K562 (cell line): ENCODE data around the gene RASSF1. TPM values are rescaled to one million over a fixed set of nuclear protein-coding genes. Genes with fewer than 3 reads are reported as not detected.

Source experiments
- CTBP1 ChIP-seq: fragments of 450-650 bp; IDR thresholded peaks from 2 replicates; pipeline ENCODE4 v1.6.1; 2016; ENCODE audit warnings: borderline replicate concordance
- HSF4 ChIP-seq: fragments of 250-450 bp; sonication (Bioruptor Pico); IDR thresholded peaks from 2 replicates; pipeline ENCODE4 v2.1.2; 2022; ENCODE audit warnings: mild to moderate bottlenecking, moderate library complexity, borderline replicate concordance
- MCM2 ChIP-seq: fragments of 450-650 bp; IDR thresholded peaks from 2 replicates; pipeline ENCODE4 v1.6.1; 2017; ENCODE audit warnings: low read depth, mild to moderate bottlenecking
- NCOA1 ChIP-seq: fragments of 450-650 bp; IDR thresholded peaks from 2 replicates; pipeline ENCODE4 v1.6.1; 2016; ENCODE audit warnings: low read depth
- NR2C2 ChIP-seq, 2 experiments: fragments of 200-800 bp in 1 of 2; sonication (Bioruptor generic) in 1 of 2; sonication (generic) in 1 of 2; formaldehyde crosslinking in 1 of 2; IDR thresholded peaks; 2 replicates each; pipeline versions ENCODE4 v1.6.1 to v1.8.0; 2016 to 2022; ENCODE audit warnings: mild to moderate bottlenecking in 1 of 2, missing compliant biosample characterization in 1 of 2, missing genetic modification characterization in 1 of 2, missing genetic modification reagents in 1 of 2
- NRF1 ChIP-seq, 2 experiments: fragments of 450-650 bp; IDR thresholded peaks in 1 of 2; conservative IDR thresholded peaks in 1 of 2; 2 replicates each; pipeline ENCODE4 v1.6.1; 2014; ENCODE audit warnings: mild to moderate bottlenecking in 2 of 2
- PPARD ChIP-seq: fragments of 250-450 bp; sonication (Bioruptor Pico); IDR thresholded peaks from 2 replicates; pipeline ENCODE4 v1.8.0; 2022; ENCODE audit warnings: inconsistent platforms, mild to moderate bottlenecking, moderate library complexity
- PRPF4 ChIP-seq: fragments of 200-400 bp; formaldehyde crosslinking; IDR thresholded peaks from one replicate; pipeline ENCODE4 v1.6.1; 2017; ENCODE audit warnings: low read length, low read depth, mild to moderate bottlenecking; ENCODE audit not compliant: insufficient read depth, poor library complexity, severe bottlenecking
- RBM17 ChIP-seq: fragments of 200-400 bp; formaldehyde crosslinking; IDR thresholded peaks from 2 replicates; pipeline ENCODE4 v1.6.1; 2017; ENCODE audit warnings: low read depth, mild to moderate bottlenecking, low read length, borderline replicate concordance
- SMARCA4 ChIP-seq: fragments of 450-650 bp; IDR thresholded peaks from 2 replicates; pipeline ENCODE4 v1.6.1; 2016
- ZNF280B ChIP-seq: fragments of 250-450 bp; sonication (Bioruptor Pico); IDR thresholded peaks from 2 replicates; pipeline ENCODE4 v1.5.1; 2021; ENCODE audit warnings: mild to moderate bottlenecking
- ZNF408 ChIP-seq: fragments of 250-450 bp; sonication (Bioruptor Pico); IDR thresholded peaks from 2 replicates; pipeline ENCODE4 v1.4.0; 2020; ENCODE audit warnings: low read depth, mild to moderate bottlenecking, moderate library complexity
- polyA plus RNA-seq, 8 experiments: library from polyadenylated mRNA; depleted of rRNA in 4 of 8; stranded (reverse) in 5 of 8; unstranded in 3 of 8; fragments of >200 nt; fragmentation: Nextera tagmentation in 2 of 8; fragmentation: Illumina TruSeq in 1 of 8; extraction: Ambion mirVana in 2 of 8; extraction: Trizol in 1 of 8; gene quantifications; 2 replicates each; pipeline versions ENCODE4 v1.2.1 to v1.2.3, GENCODE V29; 2011 to 2014; ENCODE audit warnings: inconsistent platforms in 1 of 8, missing spikeins in 1 of 8
- total RNA-seq, 7 experiments: library from RNA; depleted of rRNA in 6 of 7; stranded (reverse); fragments of >200 nt in 6 of 7; fragmentation: Illumina TruSeq in 2 of 7; extraction: Trizol in 2 of 7; gene quantifications; 2 replicates each; pipeline versions ENCODE4 v1.2.1 to v1.2.3, GENCODE V29; 2011 to 2021; ENCODE audit warnings: low replicate concordance in 1 of 7
- TF ChIP-seq, protein P1 (sequence below): fragments of 250-450 bp; sonication (Bioruptor Pico); IDR thresholded peaks from 2 replicates; pipeline ENCODE4 v1.8.0; 2022; ENCODE audit warnings: inconsistent platforms
- TF ChIP-seq, protein P2 (sequence below): fragments of 250-450 bp; sonication (Bioruptor Pico); IDR thresholded peaks from 2 replicates; pipeline ENCODE4 v1.4.0; 2020
- TF ChIP-seq, protein P3 (sequence below): sonication (generic); formaldehyde crosslinking; IDR thresholded peaks from 2 replicates; pipeline ENCODE4 v1.8.1; 2022; ENCODE audit warnings: missing genetic modification reagents

Gene RASSF1
- total and polyA plus RNA-seq, 9 of the 15 experiments (the other 6 are each of a cell fraction or from before 2014, with no cell fraction given), result 3.6 to 57.1 (median 24.6) TPM

DNA sequence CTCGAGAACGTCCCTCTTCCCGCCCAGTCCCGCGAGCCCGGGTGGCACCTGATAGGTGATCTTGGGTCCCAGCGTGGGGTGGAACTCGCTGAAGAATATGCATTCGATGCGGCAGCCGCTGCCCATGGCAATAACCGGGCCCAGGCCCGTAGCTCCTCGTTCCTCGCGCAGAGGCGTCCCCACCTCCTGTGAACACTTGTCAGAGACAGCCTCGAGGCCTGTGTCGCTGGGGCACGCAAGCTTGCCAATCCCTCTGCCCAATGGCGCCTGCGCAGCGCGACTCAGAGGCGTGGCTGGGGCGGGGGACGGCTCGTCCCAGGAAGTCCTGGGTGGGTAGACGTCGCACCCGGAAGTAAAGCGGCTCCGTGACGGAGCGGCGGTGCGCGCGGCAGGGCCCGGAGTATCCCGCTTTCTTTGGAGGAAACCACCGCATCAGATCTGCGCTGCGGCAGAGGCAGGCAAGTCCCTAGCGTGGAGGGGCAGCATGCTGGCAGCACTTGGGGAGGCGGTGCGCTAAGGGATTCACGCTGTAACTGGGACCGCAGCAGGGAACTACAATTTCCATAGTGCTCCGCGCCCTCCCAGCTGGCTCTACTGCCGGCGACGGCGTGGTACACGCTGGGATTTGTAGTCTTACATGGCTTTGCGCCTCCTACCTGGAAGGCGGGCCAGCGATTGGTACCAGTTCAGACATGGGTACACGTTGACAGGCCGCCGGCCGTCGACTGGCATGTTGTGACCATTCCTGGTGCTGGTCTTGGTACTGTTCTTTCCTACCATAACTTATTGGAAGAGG, 10.1 kb upstream of the RASSF1 start, which contains the start of the genes CYB561D2 and NPRL2 (continued):
- no peak for TF ChIP-seq PPARD (CRISPR knock-in tag)
- TF ChIP-seq CTBP1, result peak; percentile 13; the same call in 1 of the 2 replicates
- TF ChIP-seq, protein P1, sequence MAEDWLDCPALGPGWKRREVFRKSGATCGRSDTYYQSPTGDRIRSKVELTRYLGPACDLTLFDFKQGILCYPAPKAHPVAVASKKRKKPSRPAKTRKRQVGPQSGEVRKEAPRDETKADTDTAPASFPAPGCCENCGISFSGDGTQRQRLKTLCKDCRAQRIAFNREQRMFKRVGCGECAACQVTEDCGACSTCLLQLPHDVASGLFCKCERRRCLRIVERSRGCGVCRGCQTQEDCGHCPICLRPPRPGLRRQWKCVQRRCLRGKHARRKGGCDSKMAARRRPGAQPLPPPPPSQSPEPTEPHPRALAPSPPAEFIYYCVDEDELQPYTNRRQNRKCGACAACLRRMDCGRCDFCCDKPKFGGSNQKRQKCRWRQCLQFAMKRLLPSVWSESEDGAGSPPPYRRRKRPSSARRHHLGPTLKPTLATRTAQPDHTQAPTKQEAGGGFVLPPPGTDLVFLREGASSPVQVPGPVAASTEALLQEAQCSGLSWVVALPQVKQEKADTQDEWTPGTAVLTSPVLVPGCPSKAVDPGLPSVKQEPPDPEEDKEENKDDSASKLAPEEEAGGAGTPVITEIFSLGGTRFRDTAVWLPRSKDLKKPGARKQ (CRISPR knock-in tag), result no peak
- TF ChIP-seq MCM2, result no peak
- TF ChIP-seq NR2C2 (CRISPR knock-in tag; IDR thresholded peaks at IDR 0.05), result peak; percentile 88
- TF ChIP-seq NR2C2 (tag; IDR thresholded peaks at IDR 0.05), result peak; percentile 98
- no peak for TF ChIP-seq SMARCA4
- no peak for TF ChIP-seq PRPF4
- TF ChIP-seq ZNF408 (CRISPR knock-in tag), result no peak
- TF ChIP-seq HSF4 (CRISPR knock-in tag), result no peak
- peak; percentile 94 to 96 for TF ChIP-seq NRF1 (conservative IDR thresholded peaks at IDR 0.05 in 1 of 2, IDR thresholded peaks at IDR 0.05 in 1 of 2)
- no peak for TF ChIP-seq NCOA1
- TF ChIP-seq, protein P2, sequence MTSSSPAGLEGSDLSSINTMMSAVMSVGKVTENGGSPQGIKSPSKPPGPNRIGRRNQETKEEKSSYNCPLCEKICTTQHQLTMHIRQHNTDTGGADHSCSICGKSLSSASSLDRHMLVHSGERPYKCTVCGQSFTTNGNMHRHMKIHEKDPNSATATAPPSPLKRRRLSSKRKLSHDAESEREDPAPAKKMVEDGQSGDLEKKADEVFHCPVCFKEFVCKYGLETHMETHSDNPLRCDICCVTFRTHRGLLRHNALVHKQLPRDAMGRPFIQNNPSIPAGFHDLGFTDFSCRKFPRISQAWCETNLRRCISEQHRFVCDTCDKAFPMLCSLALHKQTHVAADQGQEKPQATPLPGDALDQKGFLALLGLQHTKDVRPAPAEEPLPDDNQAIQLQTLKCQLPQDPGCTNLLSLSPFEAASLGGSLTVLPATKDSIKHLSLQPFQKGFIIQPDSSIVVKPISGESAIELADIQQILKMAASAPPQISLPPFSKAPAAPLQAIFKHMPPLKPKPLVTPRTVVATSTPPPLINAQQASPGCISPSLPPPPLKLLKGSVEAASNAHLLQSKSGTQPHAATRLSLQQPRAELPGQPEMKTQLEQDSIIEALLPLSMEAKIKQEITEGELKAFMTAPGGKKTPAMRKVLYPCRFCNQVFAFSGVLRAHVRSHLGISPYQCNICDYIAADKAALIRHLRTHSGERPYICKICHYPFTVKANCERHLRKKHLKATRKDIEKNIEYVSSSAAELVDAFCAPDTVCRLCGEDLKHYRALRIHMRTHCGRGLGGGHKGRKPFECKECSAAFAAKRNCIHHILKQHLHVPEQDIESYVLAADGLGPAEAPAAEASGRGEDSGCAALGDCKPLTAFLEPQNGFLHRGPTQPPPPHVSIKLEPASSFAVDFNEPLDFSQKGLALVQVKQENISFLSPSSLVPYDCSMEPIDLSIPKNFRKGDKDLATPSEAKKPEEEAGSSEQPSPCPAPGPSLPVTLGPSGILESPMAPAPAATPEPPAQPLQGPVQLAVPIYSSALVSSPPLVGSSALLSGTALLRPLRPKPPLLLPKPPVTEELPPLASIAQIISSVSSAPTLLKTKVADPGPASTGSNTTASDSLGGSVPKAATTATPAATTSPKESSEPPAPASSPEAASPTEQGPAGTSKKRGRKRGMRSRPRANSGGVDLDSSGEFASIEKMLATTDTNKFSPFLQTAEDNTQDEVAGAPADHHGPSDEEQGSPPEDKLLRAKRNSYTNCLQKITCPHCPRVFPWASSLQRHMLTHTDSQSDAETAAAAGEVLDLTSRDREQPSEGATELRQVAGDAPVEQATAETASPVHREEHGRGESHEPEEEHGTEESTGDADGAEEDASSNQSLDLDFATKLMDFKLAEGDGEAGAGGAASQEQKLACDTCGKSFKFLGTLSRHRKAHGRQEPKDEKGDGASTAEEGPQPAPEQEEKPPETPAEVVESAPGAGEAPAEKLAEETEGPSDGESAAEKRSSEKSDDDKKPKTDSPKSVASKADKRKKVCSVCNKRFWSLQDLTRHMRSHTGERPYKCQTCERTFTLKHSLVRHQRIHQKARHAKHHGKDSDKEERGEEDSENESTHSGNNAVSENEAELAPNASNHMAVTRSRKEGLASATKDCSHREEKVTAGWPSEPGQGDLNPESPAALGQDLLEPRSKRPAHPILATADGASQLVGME (CRISPR knock-in tag), result no peak
- TF ChIP-seq RBM17, result no peak
- TF ChIP-seq ZNF280B, result no peak
- TF ChIP-seq, protein P3, sequence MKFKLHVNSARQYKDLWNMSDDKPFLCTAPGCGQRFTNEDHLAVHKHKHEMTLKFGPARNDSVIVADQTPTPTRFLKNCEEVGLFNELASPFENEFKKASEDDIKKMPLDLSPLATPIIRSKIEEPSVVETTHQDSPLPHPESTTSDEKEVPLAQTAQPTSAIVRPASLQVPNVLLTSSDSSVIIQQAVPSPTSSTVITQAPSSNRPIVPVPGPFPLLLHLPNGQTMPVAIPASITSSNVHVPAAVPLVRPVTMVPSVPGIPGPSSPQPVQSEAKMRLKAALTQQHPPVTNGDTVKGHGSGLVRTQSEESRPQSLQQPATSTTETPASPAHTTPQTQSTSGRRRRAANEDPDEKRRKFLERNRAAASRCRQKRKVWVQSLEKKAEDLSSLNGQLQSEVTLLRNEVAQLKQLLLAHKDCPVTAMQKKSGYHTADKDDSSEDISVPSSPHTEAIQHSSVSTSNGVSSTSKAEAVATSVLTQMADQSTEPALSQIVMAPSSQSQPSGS (CRISPR knock-in tag), result no peak
